SK-N-MC (cell line): ENCODE results near the gene ATP5ME.

Experiments
- EZH2 ChIP-seq: fragments of 200-600 bp; sonication (generic); IDR thresholded peaks from one replicate; pipeline ENCODE4 v1.6.1; 2017; ENCODE audit warnings: antibody characterized with exemption
- POLR2AphosphoS5 ChIP-seq: IDR thresholded peaks from 2 replicates; pipeline ENCODE4 v1.6.1; 2012; ENCODE audit warnings: mild to moderate bottlenecking, low read depth, low read length, borderline replicate concordance

GRCh38 chr4:654503-654845 lies 19.6 kb downstream of the ATP5ME start:
- TF ChIP-seq POLR2AphosphoS5 (no peak), EZH2 (no peak)
